Measurements from ENCODE around the gene TRIO.

The TRIO gene

DNA sequence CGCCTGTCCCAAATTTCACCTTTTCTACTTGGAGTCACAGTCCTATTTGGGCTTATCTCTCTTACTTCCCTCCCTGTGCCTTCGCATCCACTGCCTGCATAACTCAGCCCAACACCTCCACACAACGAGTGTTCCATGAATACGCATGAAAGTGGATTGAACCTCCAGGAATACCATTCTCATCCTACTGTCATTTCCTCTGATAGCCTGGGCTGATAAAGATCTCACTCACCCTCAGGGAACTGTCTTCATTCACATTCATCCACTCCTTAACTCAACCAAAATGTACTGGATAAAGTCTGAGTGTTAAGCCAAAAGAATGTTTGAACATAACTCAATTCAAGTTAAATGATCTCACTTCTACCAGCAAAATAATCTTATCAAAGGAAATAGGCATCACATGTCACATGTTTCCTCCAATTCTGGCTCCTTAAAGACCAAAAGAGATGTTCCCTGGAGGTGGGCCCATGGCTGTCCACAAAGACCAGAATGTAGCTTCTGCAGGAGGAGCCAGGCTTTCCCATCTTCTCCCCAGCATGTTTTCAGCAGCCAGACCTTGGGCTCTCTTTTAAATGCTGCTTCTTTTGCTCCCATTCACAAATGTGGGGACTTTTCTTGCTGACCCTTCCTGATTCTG lies 28.4 kb upstream of the TRIO start:
- Mint-ChIP-seq H3K27ac (no peak overlapping the region), H3K36me3 (ENCODE audit: low read depth) (no peaks in the 10 kb centered on the region), H3K27me3 (no peaks in the 10 kb centered on the region), H3K4me3 (no peak overlapping the region), H3K9me3 (no peaks in the 10 kb centered on the region), H3K4me1 (ENCODE audit: low read depth) (no peaks in the 10 kb centered on the region)

GRCh38 chr5:14115323-14115895 lies 27.7 kb upstream of the TRIO start:
- Mint-ChIP-seq H3K27me3 (no peaks in the 10 kb centered on the region), H3K27ac (no peak overlapping the region), H3K9me3 (no peaks in the 10 kb centered on the region), H3K4me1 (ENCODE audit: low read depth) (no peaks in the 10 kb centered on the region), H3K36me3 (ENCODE audit: low read depth) (no peaks in the 10 kb centered on the region), H3K4me3 (no peak overlapping the region)

- Mint-ChIP-seq H3K4me3 (no peak overlapping the region), H3K4me1 (ENCODE audit: low read depth) (no peaks in the 10 kb centered on the region), H3K36me3 (ENCODE audit: low read depth) (no peaks in the 10 kb centered on the region), H3K27ac (no peak overlapping the region), H3K27me3 (no peaks in the 10 kb centered on the region), H3K9me3 (no peaks in the 10 kb centered on the region)
Observed at GRCh38 chr5:14118551-14119320, 24.4 kb upstream of the TRIO start.

DNA sequence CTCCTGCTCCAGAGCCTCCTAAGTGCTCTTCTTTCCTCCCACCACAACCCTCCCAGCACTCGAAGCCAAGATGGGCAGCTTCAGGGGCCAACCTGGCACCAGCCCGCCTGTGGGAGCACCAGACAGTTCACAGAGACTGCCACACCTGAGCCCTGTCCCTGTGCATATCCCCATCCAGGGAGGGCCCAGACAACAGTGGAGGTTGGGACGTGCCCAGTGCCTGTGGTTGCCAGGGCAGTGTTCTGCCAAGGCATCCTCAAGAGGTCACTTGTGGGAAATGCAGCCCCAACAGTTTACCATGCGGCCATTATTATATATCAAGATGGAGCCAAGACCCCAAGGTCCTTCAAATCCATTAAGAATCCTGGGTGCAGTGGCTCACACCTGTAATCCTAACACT lies 23.0 kb upstream of the TRIO start:
- H3K4me3 Mint-ChIP-seq = no peak overlapping the region
- H3K36me3 Mint-ChIP-seq (ENCODE audit: low read depth) = no peaks in the 10 kb centered on the region
- no peaks in the 10 kb centered on the region for H3K27me3 Mint-ChIP-seq
- no peaks in the 10 kb centered on the region for H3K4me1 Mint-ChIP-seq (ENCODE audit: low read depth)
- no peak overlapping the region for H3K27ac Mint-ChIP-seq
- H3K9me3 Mint-ChIP-seq = no peaks in the 10 kb centered on the region

GRCh38 chr5:14121552-14121951 lies 21.6 kb upstream of the TRIO start:
- H3K27ac Mint-ChIP-seq = no peak overlapping the region
- H3K36me3 Mint-ChIP-seq (ENCODE audit: low read depth) = no peaks in the 10 kb centered on the region
- no peaks in the 10 kb centered on the region for H3K4me1 Mint-ChIP-seq (ENCODE audit: low read depth)
- H3K4me3 Mint-ChIP-seq = no peak overlapping the region
- H3K27me3 Mint-ChIP-seq = no peaks in the 10 kb centered on the region
- H3K9me3 Mint-ChIP-seq = no peaks in the 10 kb centered on the region

GRCh38 chr5:14122089-14122488 lies 21.1 kb upstream of the TRIO start:
- H3K9me3 Mint-ChIP-seq = no peaks in the 10 kb centered on the region
- no peak overlapping the region for H3K4me3 Mint-ChIP-seq
- H3K27ac Mint-ChIP-seq = no peak overlapping the region
- H3K27me3 Mint-ChIP-seq = no peaks in the 10 kb centered on the region
- no peaks in the 10 kb centered on the region for H3K36me3 Mint-ChIP-seq (ENCODE audit: low read depth)
- H3K4me1 Mint-ChIP-seq (ENCODE audit: low read depth) = no peaks in the 10 kb centered on the region

DNA sequence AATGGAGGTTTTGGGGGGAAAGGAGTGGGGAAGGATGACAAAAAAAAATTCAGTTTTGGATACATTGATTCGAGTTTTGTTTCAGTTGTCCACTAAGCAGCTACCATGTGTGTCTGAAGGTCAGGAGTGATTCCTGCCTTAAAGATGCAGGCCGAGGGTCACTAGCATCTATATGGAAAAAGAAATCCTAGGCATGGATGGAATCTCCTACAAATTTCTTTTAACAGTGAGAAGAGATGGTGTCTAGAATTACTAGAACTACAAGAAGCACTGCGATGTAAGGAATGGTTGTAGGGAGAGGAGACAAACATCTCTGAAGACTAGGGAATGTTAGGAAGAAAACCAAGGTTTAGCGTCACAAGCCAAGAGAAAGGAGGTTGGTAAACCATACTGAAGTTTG lies 19.6 kb upstream of the TRIO start:
- Mint-ChIP-seq H3K9me3 (no peaks in the 10 kb centered on the region), H3K36me3 (ENCODE audit: low read depth) (no peaks in the 10 kb centered on the region)

DNA sequence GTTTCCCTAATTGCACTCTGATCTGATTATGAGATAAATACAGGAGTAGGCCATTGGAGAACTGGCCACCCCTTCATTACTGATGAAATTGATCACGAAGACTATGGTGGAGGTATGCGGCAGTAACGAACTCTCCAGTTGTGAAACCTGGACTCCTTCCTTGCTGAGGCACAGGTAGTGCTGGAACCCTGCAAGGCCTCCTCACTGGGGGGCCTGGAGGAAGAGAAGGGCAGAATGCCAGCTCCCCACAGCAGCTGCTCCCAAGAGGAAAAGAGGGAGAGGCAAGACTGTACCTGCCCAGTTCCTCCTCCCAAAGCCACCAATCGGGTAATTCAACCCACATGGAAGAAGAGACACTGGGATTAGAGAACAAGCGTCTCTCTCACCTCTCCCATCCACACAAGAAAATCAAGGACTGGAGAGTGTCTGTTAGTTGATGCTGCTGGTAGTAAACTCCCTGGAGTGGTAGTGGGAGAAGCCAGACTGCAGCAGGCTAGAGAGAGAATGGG lies 19.1 kb upstream of the TRIO start:
- Mint-ChIP-seq H3K27me3 (peaks cover 5% of the 10 kb centered on the region), H3K9me3 (no peaks in the 10 kb centered on the region), H3K4me3 (no peak overlapping the region), H3K4me1 (ENCODE audit: low read depth) (no peaks in the 10 kb centered on the region), H3K36me3 (ENCODE audit: low read depth) (no peaks in the 10 kb centered on the region), H3K27ac (no peak overlapping the region)

More for the DNA sequence above, 19.6 kb upstream of the TRIO start:
- Mint-ChIP-seq H3K27ac (no peak overlapping the region), H3K4me1 (ENCODE audit: low read depth) (no peaks in the 10 kb centered on the region), H3K27me3 (peaks cover under 1% of the 10 kb centered on the region), H3K4me3 (no peak overlapping the region)

GRCh38 chr5:14125262-14125661 lies 17.9 kb upstream of the TRIO start:
- Mint-ChIP-seq H3K27ac (no peak overlapping the region), H3K36me3 (ENCODE audit: low read depth) (no peaks in the 10 kb centered on the region), H3K9me3 (no peaks in the 10 kb centered on the region), H3K4me1 (ENCODE audit: low read depth) (no peaks in the 10 kb centered on the region), H3K4me3 (no peak overlapping the region), H3K27me3 (peaks cover 6% of the 10 kb centered on the region)

DNA sequence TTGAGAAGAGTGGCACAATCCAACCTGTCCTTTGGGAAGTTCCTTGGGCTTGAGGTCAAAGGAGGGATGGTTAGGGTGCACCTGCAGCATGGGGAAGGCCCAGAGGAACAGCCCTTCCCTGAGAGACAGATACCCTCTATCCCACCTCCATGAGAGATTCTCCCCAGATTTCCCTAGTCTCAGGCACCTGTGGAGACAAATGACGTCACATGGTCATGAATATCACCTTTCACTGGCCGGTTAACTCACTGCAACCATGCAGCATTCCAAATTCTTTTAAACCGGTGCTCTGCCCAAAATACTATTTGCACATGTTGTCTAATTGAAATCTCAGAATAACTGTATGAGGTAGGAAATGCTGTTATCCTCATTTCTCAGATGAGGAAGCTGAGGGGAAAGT lies 15.6 kb upstream of the TRIO start:
- Mint-ChIP-seq H3K36me3 (ENCODE audit: low read depth) (no peaks in the 10 kb centered on the region), H3K9me3 (no peaks in the 10 kb centered on the region), H3K4me3 (no peak overlapping the region), H3K27ac (no peak overlapping the region), H3K4me1 (ENCODE audit: low read depth) (no peaks in the 10 kb centered on the region), H3K27me3 (peaks cover 6% of the 10 kb centered on the region)

GRCh38 chr5:14128079-14128478 lies 15.1 kb upstream of the TRIO start:
- Mint-ChIP-seq H3K4me1 (ENCODE audit: low read depth) (no peaks in the 10 kb centered on the region), H3K4me3 (no peak overlapping the region), H3K9me3 (no peaks in the 10 kb centered on the region), H3K27me3 (peaks cover 6% of the 10 kb centered on the region), H3K36me3 (ENCODE audit: low read depth) (no peaks in the 10 kb centered on the region), H3K27ac (no peak overlapping the region)

- Mint-ChIP-seq H3K27ac (no peak overlapping the region), H3K27me3 (peaks cover 6% of the 10 kb centered on the region), H3K9me3 (no peaks in the 10 kb centered on the region), H3K36me3 (ENCODE audit: low read depth) (no peaks in the 10 kb centered on the region), H3K4me3 (no peak overlapping the region), H3K4me1 (ENCODE audit: low read depth) (no peaks in the 10 kb centered on the region)
Observed at GRCh38 chr5:14129123-14129522, 14.0 kb upstream of the TRIO start.

- H3K4me1 Mint-ChIP-seq (ENCODE audit: low read depth) = no peaks in the 10 kb centered on the region
- no peaks in the 10 kb centered on the region for H3K36me3 Mint-ChIP-seq (ENCODE audit: low read depth)
- peaks cover 23% of the 10 kb centered on the region for H3K27me3 Mint-ChIP-seq
- no peak overlapping the region for H3K4me3 Mint-ChIP-seq
- H3K9me3 Mint-ChIP-seq = no peaks in the 10 kb centered on the region
- no peak overlapping the region for H3K27ac Mint-ChIP-seq
Observed at GRCh38 chr5:14131855-14132503, 11.2 kb upstream of the TRIO start.

- no peaks in the 10 kb centered on the region for H3K4me1 Mint-ChIP-seq (ENCODE audit: low read depth)
- H3K36me3 Mint-ChIP-seq (ENCODE audit: low read depth) = no peaks in the 10 kb centered on the region
- H3K27me3 Mint-ChIP-seq = peaks cover 33% of the 10 kb centered on the region
- H3K4me3 Mint-ChIP-seq = no peak overlapping the region
- no peak overlapping the region for H3K27ac Mint-ChIP-seq
- H3K9me3 Mint-ChIP-seq = peaks cover 3% of the 10 kb centered on the region
Observed at GRCh38 chr5:14133394-14133793, 9.7 kb upstream of the TRIO start.

- no peak overlapping the region for H3K4me3 Mint-ChIP-seq
- H3K27me3 Mint-ChIP-seq = peaks cover 33% of the 10 kb centered on the region
- H3K9me3 Mint-ChIP-seq = peaks cover 3% of the 10 kb centered on the region
- H3K36me3 Mint-ChIP-seq (ENCODE audit: low read depth) = no peaks in the 10 kb centered on the region
- no peaks in the 10 kb centered on the region for H3K4me1 Mint-ChIP-seq (ENCODE audit: low read depth)
- no peak overlapping the region for H3K27ac Mint-ChIP-seq
Observed at GRCh38 chr5:14134083-14134482, 9.1 kb upstream of the TRIO start.

Measured in stimulated activated naive CD8-positive, alpha-beta T cell treated with anti-CD3 and anti-CD28 coated beads, Interleukin-15, Interleukin-2, amounts not matched to agents 100 ng/mL and 50 ng/mL, for 24 hours (primary cell).